ENCODE data around the gene ATF2. TPM values are rescaled to one million over a fixed set of nuclear protein-coding genes. Genes with fewer than 3 reads are reported as not detected.

The ATF2 gene
- total RNA-seq, 3 donors from 2014 or later (not counting 1 experiment from before 2014, with no cell fraction given): 66.7 to 76.5 (median 74.4) TPM

GRCh38 chr2:175066411-175066810, 101.6 kb downstream of the ATF2 start:
- H3K4me1 ChIP-seq (ENCODE audit: control insufficient read depth, insufficient read depth, low read length): no peaks in the 10 kb centered on the region
- H3K9me3 ChIP-seq (ENCODE audit: control insufficient read depth, insufficient read depth, low read length): no peaks in the 10 kb centered on the region
- no peaks in the 10 kb centered on the region for H3K9me3 Mint-ChIP-seq
- no peaks in the 10 kb centered on the region for H3K36me3 Mint-ChIP-seq
- DNase-seq (no peak), ATAC-seq (no peak)
- peaks cover 3% of the 10 kb centered on the region for H3K36me3 ChIP-seq (ENCODE audit: control insufficient read depth, insufficient read depth, low read length)
- H3K27me3 Mint-ChIP-seq (ENCODE audit: low read depth in 2 of 2): no peaks in the 10 kb centered on the region
- H3K27me3 ChIP-seq (ENCODE audit: control insufficient read depth, insufficient read depth, low read length): no peaks in the 10 kb centered on the region
- intact Hi-C loops (cut with micrococcal nuclease): no loop called here
- TF ChIP-seq CTCF (IDR thresholded peaks at IDR 0.05): no peak
- H3K27ac Mint-ChIP-seq: no peak overlapping the region
- peaks cover 16 to 19% of the 10 kb centered on the region in 2 donors for H3K4me1 Mint-ChIP-seq
- no peak overlapping the region for H3K27ac ChIP-seq (ENCODE audit: low read length)
- no peak overlapping the region for H3K4me3 Mint-ChIP-seq
- 95% methylated on average over 4 of the region's 4 CpGs for WGBS (ENCODE audit: insufficient coverage)
- H3K4me3 ChIP-seq (ENCODE audit: low read length): no peak overlapping the region

GRCh38 chr2:175064797-175065196, 103.2 kb downstream of the ATF2 start:
- no peak overlapping the region for H3K27ac ChIP-seq (ENCODE audit: low read length)
- no peaks in the 10 kb centered on the region for H3K9me3 ChIP-seq (ENCODE audit: control insufficient read depth, insufficient read depth, low read length)
- no peak overlapping the region for H3K4me3 Mint-ChIP-seq
- no peaks in the 10 kb centered on the region for H3K27me3 Mint-ChIP-seq (ENCODE audit: low read depth in 2 of 2)
- H3K36me3 ChIP-seq (ENCODE audit: control insufficient read depth, insufficient read depth, low read length): peaks cover 3% of the 10 kb centered on the region
- peaks cover 16 to 19% of the 10 kb centered on the region in 2 donors for H3K4me1 Mint-ChIP-seq
- H3K36me3 Mint-ChIP-seq: no peaks in the 10 kb centered on the region
- no peaks in the 10 kb centered on the region for H3K4me1 ChIP-seq (ENCODE audit: control insufficient read depth, insufficient read depth, low read length)
- no peak for DNase-seq
- 96% methylated on average over 5 of the region's 5 CpGs for WGBS (ENCODE audit: insufficient coverage)
- H3K27me3 ChIP-seq (ENCODE audit: control insufficient read depth, insufficient read depth, low read length): no peaks in the 10 kb centered on the region
- no peak overlapping the region for H3K4me3 ChIP-seq (ENCODE audit: low read length)
- no peak for TF ChIP-seq CTCF (IDR thresholded peaks at IDR 0.05)
- no peak overlapping the region for H3K27ac Mint-ChIP-seq
- no peak for ATAC-seq
- H3K9me3 Mint-ChIP-seq: no peaks in the 10 kb centered on the region
- intact Hi-C loops (cut with micrococcal nuclease): no loop called here

GRCh38 chr2:175063741-175064140, 104.3 kb downstream of the ATF2 start:
- Histone ChIP-seq H3K4me1 (ENCODE audit: control insufficient read depth, insufficient read depth, low read length) (no peaks in the 10 kb centered on the region), H3K27ac (ENCODE audit: low read length) (no peak overlapping the region), H3K27me3 (ENCODE audit: control insufficient read depth, insufficient read depth, low read length) (no peaks in the 10 kb centered on the region), H3K36me3 (ENCODE audit: control insufficient read depth, insufficient read depth, low read length) (peaks cover 3% of the 10 kb centered on the region), H3K4me3 (ENCODE audit: low read length) (no peak overlapping the region), H3K9me3 (ENCODE audit: control insufficient read depth, insufficient read depth, low read length) (no peaks in the 10 kb centered on the region)
- H3K27me3 Mint-ChIP-seq (ENCODE audit: low read depth in 2 of 2): no peaks in the 10 kb centered on the region
- no peak for ATAC-seq
- H3K4me3 Mint-ChIP-seq: no peak overlapping the region
- intact Hi-C loops (cut with micrococcal nuclease): no loop called here
- no peak for DNase-seq
- no peaks in the 10 kb centered on the region for H3K9me3 Mint-ChIP-seq
- 94% methylated on average over 2 of the region's 2 CpGs for WGBS (ENCODE audit: insufficient coverage)
- peaks cover 12% of the 10 kb centered on the region in 2 donors for H3K4me1 Mint-ChIP-seq
- no peak overlapping the region for H3K27ac Mint-ChIP-seq
- peaks cover 5% of the 10 kb centered on the region for H3K36me3 Mint-ChIP-seq
- TF ChIP-seq CTCF (IDR thresholded peaks at IDR 0.05): no peak
